Measurements from ENCODE around the gene MYH2. TPM values are rescaled to one million over a fixed set of nuclear protein-coding genes. Genes with fewer than 3 reads are reported as not detected.

MYH2 gene
- total and polyA plus RNA-seq, 2 of the 13 experiments (the other 11 are each of a cell fraction or from before 2014, with no cell fraction given), result not detected

- H3K79me2 ChIP-seq (ENCODE audit: insufficient read depth, low read length), result no peaks in the 10 kb centered on the region
- H3K27me3 ChIP-seq (ENCODE audit: control insufficient read depth in 1 of 2, insufficient read depth in 2 of 2, low read length in 2 of 2), result no peaks in the 10 kb centered on the region; a peak in 2 of 5 replicates
- FAIRE-seq (no peak), DNase-seq (ENCODE audit: low spot score) (no peak), ATAC-seq (no peak)
- in situ Hi-C loops (cut with HindIII; ENCODE audit: extremely low pct_ligation_motif_present, low pct_unique_long_range_greater_than_20kb) (no loop called here), intact Hi-C loops (cut with micrococcal nuclease; ENCODE audit: unreplicated experiment) (no loop called here)
- WGBS (ENCODE audit: low lambda C conversion rate), result 31% methylated on average over 1 of the region's 1 CpG
- no peak overlapping the region for H3K4me2 ChIP-seq (ENCODE audit: low read depth, low read length)
- CTCF ChIA-PET (ENCODE audit: low intra/inter-chr PET ratio, low total read pairs), result no interaction called here
- H3K36me3 ChIP-seq (replicated peaks in 1 of 2; ENCODE audit: control insufficient read depth in 1 of 2, insufficient read depth in 2 of 2, low read length in 2 of 2), result no peaks in the 10 kb centered on the region
- no peaks in the 10 kb centered on the region for H4K20me1 ChIP-seq (ENCODE audit: insufficient read depth, low read length)
- no peak overlapping the region for H3K27ac ChIP-seq (ENCODE audit: extremely low read length, insufficient read depth, low read length)
- BruUV-seq (replicated peaks), result no TSS peak
- H3K9me3 ChIP-seq (ENCODE audit: low read length), result no peaks in the 10 kb centered on the region
- POLR2A ChIA-PET, result no interaction called here
- no peaks in the 10 kb centered on the region for H3K4me1 ChIP-seq (ENCODE audit: insufficient read depth, low read length)
- TF ChIP-seq ZNF3 (CRISPR knock-in tag; IDR thresholded peaks at IDR 0.05) (no peak), ZNF576 (CRISPR knock-in tag; IDR thresholded peaks at IDR 0.05) (no peak), TGIF2 (CRISPR knock-in tag; IDR thresholded peaks at IDR 0.05) (no peak), ZBTB46 (CRISPR knock-in tag; IDR thresholded peaks at IDR 0.05; ENCODE audit: borderline replicate concordance) (no peak), RNF2 (conservative IDR thresholded peaks at IDR 0.05; ENCODE audit: low read depth) (no peak), ZNF530 (CRISPR knock-in tag; IDR thresholded peaks at IDR 0.05; ENCODE audit: low read depth) (no peak), WIZ (CRISPR knock-in tag; IDR thresholded peaks at IDR 0.05) (no peak), FOXC1 (CRISPR knock-in tag; IDR thresholded peaks at IDR 0.05; ENCODE audit: borderline replicate concordance) (no peak), TEAD2 (CRISPR knock-in tag; IDR thresholded peaks at IDR 0.05) (no peak), PAF1 (CRISPR knock-in tag; IDR thresholded peaks at IDR 0.05) (no peak), ZNF704 (CRISPR knock-in tag; IDR thresholded peaks at IDR 0.05; ENCODE audit: borderline replicate concordance) (no peak), SALL2 (CRISPR knock-in tag; IDR thresholded peaks at IDR 0.05) (no peak), NCOR1 (IDR thresholded peaks at IDR 0.05; ENCODE audit: borderline replicate concordance, low read length) (no peak), JUN (CRISPR knock-in tag; IDR thresholded peaks at IDR 0.05) (no peak)
- H2AFZ ChIP-seq (ENCODE audit: low read length), result no peak overlapping the region
- H3K9ac ChIP-seq (ENCODE audit: insufficient read depth, low read depth, low read length), result no peak overlapping the region
- H3K4me3 ChIP-seq (replicated peaks in 1 of 3; ENCODE audit: insufficient read depth in 1 of 3, low read depth in 2 of 3, low read length in 3 of 3), result no peak overlapping the region
These were observed 8.0 kb upstream of the MYH2 start for GRCh38 chr17:10557422-10557821.

All from HepG2 (cell line).